Retina (tissue), 1 donor: ENCODE data around the gene SAP130.

ENCODE experiments used
- DNase-seq: peaks from one replicate; pipeline ENCODE4 v3.0.0-alpha.2; 2016

The SAP130 gene

GRCh38 chr2:128024816-128025215 lies 3.0 kb downstream of the SAP130 start:
- DNase-seq: no peak

GRCh38 chr2:128017561-128017960 lies 10.3 kb downstream of the SAP130 start:
- no peak for DNase-seq

- no peak for DNase-seq
Observed at GRCh38 chr2:128016620-128017019, 11.2 kb downstream of the SAP130 start.

GRCh38 chr2:128012698-128013097 lies 15.2 kb downstream of the SAP130 start:
- DNase-seq: no peak

- DNase-seq: no peak
Observed at GRCh38 chr2:128008074-128008672, 19.7 kb downstream of the SAP130 start.

- DNase-seq: no peak
Observed at GRCh38 chr2:128004509-128004908, 23.4 kb downstream of the SAP130 start.

GRCh38 chr2:128003463-128003862 lies 24.4 kb downstream of the SAP130 start:
- DNase-seq: no peak

- no peak for DNase-seq
Observed at GRCh38 chr2:127996160-127996559, 31.7 kb downstream of the SAP130 start.

- no peak for DNase-seq
Observed at GRCh38 chr2:127995725-127996124, 32.1 kb downstream of the SAP130 start.

GRCh38 chr2:127993659-127994058 lies 34.2 kb downstream of the SAP130 start:
- no peak for DNase-seq

- DNase-seq: no peak
Observed at GRCh38 chr2:127991742-127992141, 36.1 kb downstream of the SAP130 start.

- no peak for DNase-seq
Observed at GRCh38 chr2:127986548-127987079, 41.2 kb downstream of the SAP130 start.

GRCh38 chr2:127985735-127986134 lies 42.1 kb downstream of the SAP130 start:
- no peak for DNase-seq

- no peak for DNase-seq
Observed at GRCh38 chr2:127985026-127985734, 42.7 kb downstream of the SAP130 start.

- no peak for DNase-seq
Observed at GRCh38 chr2:127984551-127984950, 43.3 kb downstream of the SAP130 start.

- DNase-seq: no peak
Observed at GRCh38 chr2:127969446-127969845, 58.4 kb downstream of the SAP130 start.

- no peak for DNase-seq
Observed at GRCh38 chr2:127968610-127969339, 59.1 kb downstream of the SAP130 start.

- DNase-seq: no peak
Observed at GRCh38 chr2:127961729-127962128, 66.1 kb downstream of the SAP130 start.

GRCh38 chr2:127957240-127957639 lies 70.6 kb downstream of the SAP130 start:
- no peak for DNase-seq

- no peak for DNase-seq
Observed at GRCh38 chr2:127954857-127955256, 73.0 kb downstream of the SAP130 start.

- no peak for DNase-seq
Observed at GRCh38 chr2:127953849-127954248, 74.0 kb downstream of the SAP130 start.

GRCh38 chr2:127953128-127953718 lies 74.6 kb downstream of the SAP130 start:
- no peak for DNase-seq

GRCh38 chr2:127951026-127951425 lies 76.8 kb downstream of the SAP130 start:
- DNase-seq: no peak
